Subcutaneous adipose tissue (tissue), 4 donors: ENCODE measurements around the gene SSTR3. TPM values are rescaled to one million over a fixed set of nuclear protein-coding genes. Genes with fewer than 3 reads are reported as not detected.

Experiments used
- total RNA-seq, 4 donors: library from RNA; depleted of rRNA; stranded (reverse); fragments of >200 nt; gene quantifications; one replicate each; pipeline ENCODE4 v1.1.0, GENCODE V29; 2016
- TF ChIP-seq, protein P1 (sequence below): fragments of 450-650 bp; IDR thresholded peaks from one replicate; pipeline ENCODE4 v1.5.1; 2016; ENCODE audit warnings: low read depth, mild to moderate bottlenecking, control low read depth, antibody characterized with exemption, moderate library complexity

SSTR3 gene
- total RNA-seq, 4 donors from 2014 or later: not detected

GRCh38 chr22:37240941-37241320 lies 28.7 kb upstream of the SSTR3 start:
- TF ChIP-seq, protein P1, sequence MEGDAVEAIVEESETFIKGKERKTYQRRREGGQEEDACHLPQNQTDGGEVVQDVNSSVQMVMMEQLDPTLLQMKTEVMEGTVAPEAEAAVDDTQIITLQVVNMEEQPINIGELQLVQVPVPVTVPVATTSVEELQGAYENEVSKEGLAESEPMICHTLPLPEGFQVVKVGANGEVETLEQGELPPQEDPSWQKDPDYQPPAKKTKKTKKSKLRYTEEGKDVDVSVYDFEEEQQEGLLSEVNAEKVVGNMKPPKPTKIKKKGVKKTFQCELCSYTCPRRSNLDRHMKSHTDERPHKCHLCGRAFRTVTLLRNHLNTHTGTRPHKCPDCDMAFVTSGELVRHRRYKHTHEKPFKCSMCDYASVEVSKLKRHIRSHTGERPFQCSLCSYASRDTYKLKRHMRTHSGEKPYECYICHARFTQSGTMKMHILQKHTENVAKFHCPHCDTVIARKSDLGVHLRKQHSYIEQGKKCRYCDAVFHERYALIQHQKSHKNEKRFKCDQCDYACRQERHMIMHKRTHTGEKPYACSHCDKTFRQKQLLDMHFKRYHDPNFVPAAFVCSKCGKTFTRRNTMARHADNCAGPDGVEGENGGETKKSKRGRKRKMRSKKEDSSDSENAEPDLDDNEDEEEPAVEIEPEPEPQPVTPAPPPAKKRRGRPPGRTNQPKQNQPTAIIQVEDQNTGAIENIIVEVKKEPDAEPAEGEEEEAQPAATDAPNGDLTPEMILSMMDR: no peak

DNA sequence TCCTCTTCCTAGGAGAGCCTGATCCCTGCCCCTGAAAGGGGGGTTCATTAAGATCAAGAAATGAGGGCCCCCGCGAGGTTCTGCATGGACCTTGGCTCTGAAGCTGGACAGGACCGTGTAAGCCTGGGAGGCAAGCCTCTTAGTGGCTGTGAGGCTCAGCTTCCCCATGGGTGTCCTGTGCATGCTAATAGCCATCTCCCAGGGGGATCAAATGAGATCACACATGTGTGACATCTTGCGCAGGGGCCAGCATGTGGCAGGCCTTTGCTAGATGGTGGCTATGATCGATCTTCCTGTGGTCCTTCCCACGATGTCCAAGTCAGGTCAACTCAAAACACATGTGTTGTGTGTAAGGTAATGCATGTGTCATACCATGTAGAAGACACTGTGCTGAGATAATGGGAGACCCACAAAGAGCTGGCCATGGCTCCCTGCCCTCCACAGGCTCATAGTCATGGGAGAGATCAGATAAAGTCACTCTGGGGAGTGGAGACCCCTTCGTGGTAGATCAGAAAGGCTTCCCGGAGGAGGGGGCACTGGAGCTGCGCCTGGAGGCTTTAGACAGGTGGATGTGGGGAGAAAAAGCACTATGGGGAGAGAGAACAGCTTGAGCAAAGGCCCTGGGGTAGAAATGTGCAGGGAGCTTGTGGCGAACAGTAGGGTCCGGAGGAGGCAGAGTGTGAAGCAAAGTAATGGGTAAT lies 28.1 kb upstream of the SSTR3 start:
- TF ChIP-seq, protein P1: no peak

DNA sequence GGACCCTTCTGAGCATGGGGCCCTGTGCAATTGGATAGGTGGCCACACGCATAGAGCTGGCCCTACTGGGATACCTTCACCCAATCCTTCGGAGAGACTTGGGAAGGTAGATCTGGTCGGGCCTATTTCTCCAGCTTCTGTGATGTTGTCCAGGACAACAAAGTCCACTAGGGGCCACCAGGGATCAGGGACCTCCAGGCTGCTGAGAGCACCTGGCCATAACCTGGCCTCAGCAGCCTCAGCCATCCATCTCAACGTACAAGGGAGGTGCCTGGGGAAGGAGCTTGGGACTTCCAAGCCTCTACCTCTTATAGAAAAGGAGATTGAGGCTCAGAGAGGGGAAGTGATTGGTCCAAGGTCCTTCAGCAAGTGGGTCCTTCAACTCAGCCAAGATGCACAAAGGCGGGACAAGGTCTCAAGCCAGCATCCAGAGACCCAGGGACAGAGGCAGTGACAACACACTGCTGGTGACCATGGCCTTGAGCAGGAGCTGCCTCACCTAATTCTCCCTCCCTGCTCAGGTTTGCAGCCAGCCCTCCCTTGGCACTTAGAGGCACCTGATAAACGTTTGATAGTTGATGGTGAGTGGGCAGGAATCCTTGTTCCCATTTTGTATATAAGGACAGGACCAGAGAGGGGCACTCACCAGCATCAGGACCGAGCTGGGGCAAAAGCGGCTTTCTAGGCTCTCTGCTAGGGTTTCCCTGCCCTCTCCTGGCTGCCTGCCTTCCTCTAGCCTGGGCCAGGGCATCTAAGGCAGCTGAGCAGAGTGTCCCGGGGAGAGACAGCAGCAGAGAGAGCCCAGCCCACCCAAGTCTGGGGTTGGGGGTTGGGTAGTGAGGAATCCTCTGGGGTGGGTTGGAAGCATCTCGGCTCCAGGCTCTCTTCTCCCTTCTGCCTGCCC lies 27.3 kb upstream of the SSTR3 start:
- TF ChIP-seq, protein P1: no peak

- TF ChIP-seq, protein P1: no peak
Observed at GRCh38 chr22:37237371-37238268, 25.3 kb upstream of the SSTR3 start.

GRCh38 chr22:37235897-37236607 lies 23.8 kb upstream of the SSTR3 start:
- TF ChIP-seq, protein P1: no peak

DNA sequence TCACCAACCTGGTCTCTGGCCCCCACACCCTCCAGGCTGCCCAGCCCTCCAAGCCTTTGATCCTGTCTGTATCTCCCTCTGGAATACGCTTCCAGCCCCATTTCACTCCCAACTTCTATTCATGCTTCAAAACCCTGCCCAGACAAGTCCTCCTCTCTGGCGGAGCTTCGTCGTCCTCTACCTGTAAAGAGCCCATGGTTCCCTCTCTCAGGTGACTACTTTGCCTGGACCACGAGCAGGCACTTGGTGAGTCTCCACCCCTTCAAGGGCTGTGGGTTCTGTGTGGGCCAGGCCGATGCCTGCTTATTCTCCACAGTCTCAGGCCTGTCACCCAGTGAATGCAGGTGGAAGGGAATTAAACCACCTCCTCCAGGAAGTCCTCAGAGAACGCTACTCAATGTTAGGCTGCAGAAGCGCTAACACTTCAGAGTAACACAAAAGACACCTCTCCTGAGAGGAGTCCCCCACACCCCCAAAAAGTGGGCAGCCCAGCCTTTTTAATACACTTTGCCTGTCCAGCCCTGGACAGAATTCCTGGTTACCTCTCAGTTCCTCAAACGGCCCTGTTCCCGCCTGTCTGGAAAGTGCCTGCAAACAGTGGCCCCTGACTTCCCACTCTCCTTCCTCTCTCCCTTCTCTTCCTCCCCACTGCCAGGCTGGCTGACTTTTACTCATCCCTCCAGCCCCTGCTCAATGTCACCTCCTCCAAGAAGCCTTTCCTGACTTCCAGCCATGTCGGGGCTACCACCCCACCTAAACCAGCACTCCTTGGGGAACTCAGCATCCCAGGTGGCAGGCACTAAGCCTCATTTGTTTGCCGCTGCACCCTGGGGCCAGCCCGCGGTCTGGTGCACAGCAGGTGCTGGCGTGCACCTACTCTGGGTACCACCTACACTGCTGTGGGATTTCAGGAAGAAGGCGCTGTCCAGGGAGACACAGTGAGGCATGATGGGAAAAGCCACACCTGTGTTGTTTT lies 22.7 kb upstream of the SSTR3 start:
- TF ChIP-seq, protein P1: no peak
